Stimulated activated memory B cell treated with anti-CD40 and anti-IgM and Interleukin-4, amounts not matched to agents 10 μg/mL and 1 μg/mL and 100 μg/mL, for 72 hours (primary cell): ENCODE measurements around the gene CDYL2.
"Not testable (repeated sequence)": the region's sequence is repeated elsewhere in the genome, so short reads cannot be mapped to it uniquely, and the experiment has no call there.

Experiments
- ATAC-seq: fragments of 150-1000 bp; cut with Tn5 transposase; 2 replicates; pipeline ENCODE4 v1.10.0; 2021
- H3K27ac Mint-ChIP-seq: one replicate; pipeline ENCODE4 v1.8.0; 2022; ENCODE audit warnings: mild to moderate bottlenecking, mixed read lengths
- H3K27me3 Mint-ChIP-seq: one replicate; pipeline ENCODE4 v1.8.0; 2022; ENCODE audit warnings: mixed read lengths
- H3K36me3 Mint-ChIP-seq: one replicate; pipeline ENCODE4 v1.8.0; 2022; ENCODE audit warnings: mixed read lengths
- H3K4me1 Mint-ChIP-seq: one replicate; pipeline ENCODE4 v1.8.0; 2022; ENCODE audit warnings: mixed read lengths
- H3K4me3 Mint-ChIP-seq: one replicate; pipeline ENCODE4 v1.8.0; 2022; ENCODE audit warnings: mild to moderate bottlenecking, moderate library complexity, mixed read lengths
- H3K9me3 Mint-ChIP-seq: one replicate; pipeline ENCODE4 v1.8.0; 2022; ENCODE audit warnings: mixed read lengths

Gene CDYL2

GRCh38 chr16:80791411-80791810 is 13.0 kb downstream of the CDYL2 start:
- Mint-ChIP-seq H3K27ac (no peak overlapping the region), H3K4me1 (no peaks in the 10 kb centered on the region), H3K27me3 (no peaks in the 10 kb centered on the region), H3K4me3 (no peak overlapping the region), H3K9me3 (peaks cover 4% of the 10 kb centered on the region), H3K36me3 (no peaks in the 10 kb centered on the region)
- no peak for ATAC-seq

- H3K36me3 Mint-ChIP-seq: peaks cover 5% of the 10 kb centered on the region
- H3K27ac Mint-ChIP-seq: no peak overlapping the region
- H3K9me3 Mint-ChIP-seq: peaks cover 4% of the 10 kb centered on the region
- no peak for ATAC-seq
- no peaks in the 10 kb centered on the region for H3K4me1 Mint-ChIP-seq
- no peaks in the 10 kb centered on the region for H3K27me3 Mint-ChIP-seq
- H3K4me3 Mint-ChIP-seq: no peak overlapping the region
Observed at GRCh38 chr16:80790751-80791150, 13.6 kb downstream of the CDYL2 start.

- Mint-ChIP-seq H3K27ac (no peak overlapping the region), H3K4me1 (peaks cover 12% of the 10 kb centered on the region), H3K27me3 (no peaks in the 10 kb centered on the region), H3K36me3 (peaks cover 8% of the 10 kb centered on the region), H3K9me3 (peaks cover 11% of the 10 kb centered on the region), H3K4me3 (no peak overlapping the region)
- ATAC-seq: no peak
Observed at GRCh38 chr16:80788027-80788426, 16.4 kb downstream of the CDYL2 start.

GRCh38 chr16:80786561-80786960 is 17.8 kb downstream of the CDYL2 start:
- ATAC-seq, H3K4me3 Mint-ChIP-seq, H3K27ac Mint-ChIP-seq, H3K27me3 Mint-ChIP-seq: not testable (repeated sequence)
- Mint-ChIP-seq H3K4me1 (peaks cover 12% of the 10 kb centered on the region), H3K9me3 (peaks cover 16% of the 10 kb centered on the region), H3K36me3 (peaks cover 15% of the 10 kb centered on the region)

GRCh38 chr16:80784951-80785350 is 19.4 kb downstream of the CDYL2 start:
- Mint-ChIP-seq H3K27ac (no peak overlapping the region), H3K4me1 (peaks cover 12% of the 10 kb centered on the region), H3K4me3 (no peak overlapping the region), H3K9me3 (peaks cover 26% of the 10 kb centered on the region), H3K36me3 (peaks cover 26% of the 10 kb centered on the region), H3K27me3 (no peaks in the 10 kb centered on the region)
- ATAC-seq: no peak

- Mint-ChIP-seq H3K27me3 (no peaks in the 10 kb centered on the region), H3K9me3 (peaks cover 19% of the 10 kb centered on the region), H3K4me3 (no peak overlapping the region), H3K4me1 (peaks cover 6% of the 10 kb centered on the region), H3K36me3 (peaks cover 18% of the 10 kb centered on the region), H3K27ac (no peak overlapping the region)
- no peak for ATAC-seq
Observed at GRCh38 chr16:80778703-80779102, 25.7 kb downstream of the CDYL2 start.

- Mint-ChIP-seq H3K9me3 (peaks cover 17% of the 10 kb centered on the region), H3K36me3 (peaks cover 15% of the 10 kb centered on the region), H3K27me3 (no peaks in the 10 kb centered on the region), H3K4me3 (no peak overlapping the region), H3K4me1 (peaks cover 6% of the 10 kb centered on the region), H3K27ac (no peak overlapping the region)
- ATAC-seq: no peak
Observed at GRCh38 chr16:80776856-80777255, 27.5 kb downstream of the CDYL2 start.

GRCh38 chr16:80775450-80775849 is 28.9 kb downstream of the CDYL2 start:
- Mint-ChIP-seq H3K9me3 (peaks cover 6% of the 10 kb centered on the region), H3K27ac (no peak overlapping the region), H3K4me1 (peaks cover 6% of the 10 kb centered on the region), H3K4me3 (no peak overlapping the region), H3K36me3 (peaks cover 6% of the 10 kb centered on the region), H3K27me3 (no peaks in the 10 kb centered on the region)
- ATAC-seq: no peak

GRCh38 chr16:80766798-80767197 is 37.6 kb downstream of the CDYL2 start:
- H3K36me3 Mint-ChIP-seq: peaks cover 10% of the 10 kb centered on the region
- no peak for ATAC-seq
- H3K9me3 Mint-ChIP-seq: peaks cover 10% of the 10 kb centered on the region
- no peaks in the 10 kb centered on the region for H3K4me1 Mint-ChIP-seq
- no peak overlapping the region for H3K4me3 Mint-ChIP-seq
- H3K27ac Mint-ChIP-seq: no peak overlapping the region
- H3K27me3 Mint-ChIP-seq: no peaks in the 10 kb centered on the region

GRCh38 chr16:80759419-80760162 is 44.8 kb downstream of the CDYL2 start:
- Mint-ChIP-seq H3K27me3 (no peaks in the 10 kb centered on the region), H3K36me3 (peaks cover 6% of the 10 kb centered on the region), H3K4me3 (no peak overlapping the region), H3K4me1 (no peaks in the 10 kb centered on the region), H3K9me3 (peaks cover 5% of the 10 kb centered on the region), H3K27ac (no peak overlapping the region)
- no peak for ATAC-seq

GRCh38 chr16:80754476-80754875 is 49.9 kb downstream of the CDYL2 start:
- Mint-ChIP-seq H3K4me3 (no peak overlapping the region), H3K36me3 (no peaks in the 10 kb centered on the region), H3K9me3 (no peaks in the 10 kb centered on the region), H3K27me3 (no peaks in the 10 kb centered on the region), H3K4me1 (peaks cover 6% of the 10 kb centered on the region), H3K27ac (no peak overlapping the region)
- ATAC-seq: no peak

- no peak overlapping the region for H3K4me3 Mint-ChIP-seq
- no peak for ATAC-seq
- H3K9me3 Mint-ChIP-seq: no peaks in the 10 kb centered on the region
- H3K4me1 Mint-ChIP-seq: peaks cover 6% of the 10 kb centered on the region
- H3K27ac Mint-ChIP-seq: no peak overlapping the region
- H3K27me3 Mint-ChIP-seq: no peaks in the 10 kb centered on the region
- no peaks in the 10 kb centered on the region for H3K36me3 Mint-ChIP-seq
Observed at GRCh38 chr16:80752541-80752940, 51.9 kb downstream of the CDYL2 start.

- H3K9me3 Mint-ChIP-seq: no peaks in the 10 kb centered on the region
- H3K27me3 Mint-ChIP-seq: no peaks in the 10 kb centered on the region
- H3K4me3 Mint-ChIP-seq: no peak overlapping the region
- no peaks in the 10 kb centered on the region for H3K36me3 Mint-ChIP-seq
- peaks cover 6% of the 10 kb centered on the region for H3K4me1 Mint-ChIP-seq
- no peak for ATAC-seq
- no peak overlapping the region for H3K27ac Mint-ChIP-seq
Observed at GRCh38 chr16:80751167-80751566, 53.2 kb downstream of the CDYL2 start.

GRCh38 chr16:80746231-80746630 is 58.2 kb downstream of the CDYL2 start:
- Mint-ChIP-seq H3K4me1 (no peaks in the 10 kb centered on the region), H3K36me3 (peaks cover 15% of the 10 kb centered on the region), H3K27ac (no peak overlapping the region)

GRCh38 chr16:80744856-80745255 is 59.5 kb downstream of the CDYL2 start:
- H3K4me3 Mint-ChIP-seq: no peak overlapping the region
- peaks cover 16% of the 10 kb centered on the region for H3K36me3 Mint-ChIP-seq
- no peak for ATAC-seq
- peaks cover 9% of the 10 kb centered on the region for H3K9me3 Mint-ChIP-seq
- no peaks in the 10 kb centered on the region for H3K4me1 Mint-ChIP-seq
- H3K27ac Mint-ChIP-seq: no peak overlapping the region
- H3K27me3 Mint-ChIP-seq: no peaks in the 10 kb centered on the region

More at GRCh38 chr16:80746231-80746630, 58.2 kb downstream of the CDYL2 start:
- H3K9me3 Mint-ChIP-seq: peaks cover 8% of the 10 kb centered on the region
- H3K27me3 Mint-ChIP-seq: no peaks in the 10 kb centered on the region
- no peak for ATAC-seq
- no peak overlapping the region for H3K4me3 Mint-ChIP-seq

- no peak overlapping the region for H3K27ac Mint-ChIP-seq
- H3K36me3 Mint-ChIP-seq: peaks cover 27% of the 10 kb centered on the region
- no peak overlapping the region for H3K4me3 Mint-ChIP-seq
- H3K4me1 Mint-ChIP-seq: no peaks in the 10 kb centered on the region
- H3K27me3 Mint-ChIP-seq: no peaks in the 10 kb centered on the region
- no peak for ATAC-seq
- peaks cover 17% of the 10 kb centered on the region for H3K9me3 Mint-ChIP-seq
Observed at GRCh38 chr16:80743772-80744171, 60.6 kb downstream of the CDYL2 start.
